ENCODE data around the gene TACC2. TPM values are rescaled to one million over a fixed set of nuclear protein-coding genes. Genes with fewer than 3 reads are reported as not detected.

Gene TACC2
- total and polyA plus RNA-seq, 2 experiments from 2014 or later = 30.8 to 35.9 TPM

- Histone ChIP-seq H3K4me2 (no peak overlapping the region), H3K36me3 (ENCODE audit: insufficient read depth) (no peaks in the 10 kb centered on the region)
- no peak for ATAC-seq
Measured at GRCh38 chr10:122189185-122189584, 200.2 kb downstream of the TACC2 start.

More at GRCh38 chr10:122189185-122189584, 200.2 kb downstream of the TACC2 start:
- no peak for DNase-seq (ENCODE audit: low spot score)
- Mint-ChIP-seq H3K4me3 (no peak overlapping the region), H3K27ac (peak overlapping the region; percentile 3; the same call in 1 of the 2 replicates), H3K4me1 (peaks cover 64% of the 10 kb centered on the region), H3K27me3 (ENCODE audit: insufficient read depth, low read depth, poor library complexity) (peaks cover 6% of the 10 kb centered on the region), H3K9me3 (no peaks in the 10 kb centered on the region), H3K36me3 (ENCODE audit: low read depth) (peaks cover 5% of the 10 kb centered on the region; the same call in 2 of the 3 replicates)
- no peaks in the 10 kb centered on the region for H3K27me3 ChIP-seq (ENCODE audit: insufficient read depth)
- H2AFZ ChIP-seq = no peak overlapping the region
- H3K27ac ChIP-seq (ENCODE audit: low read depth) = no peak overlapping the region
- H3K4me1 ChIP-seq (ENCODE audit: insufficient read depth) = peaks cover 45% of the 10 kb centered on the region
- peaks cover 33% of the 10 kb centered on the region for H4K20me1 ChIP-seq (replicated peaks; ENCODE audit: insufficient read depth)
- TF ChIP-seq ZNF114 (CRISPR knock-in tag; IDR thresholded peaks at IDR 0.05) (no peak), EZH2 (IDR thresholded peaks at IDR 0.05; ENCODE audit: low read depth, unreplicated experiment) (no peak), ZNF462 (CRISPR knock-in tag; IDR thresholded peaks at IDR 0.05) (no peak), ETS1 (IDR thresholded peaks at IDR 0.05) (no peak), NANOG (IDR thresholded peaks at IDR 0.05; ENCODE audit: borderline replicate concordance) (no peak), CTCF (conservative IDR thresholded peaks at IDR 0.05; ENCODE audit: low read depth in 2 of 2) (no peak), POLR2AphosphoS5 (IDR thresholded peaks at IDR 0.05; ENCODE audit: low read depth) (no peak), CREB1 (CRISPR knock-in tag; IDR thresholded peaks at IDR 0.05; ENCODE audit: low read depth) (no peak), EZH2phosphoT487 (IDR thresholded peaks at IDR 0.05; ENCODE audit: unreplicated experiment) (no peak), JUNB (IDR thresholded peaks at IDR 0.05; ENCODE audit: unreplicated experiment) (no peak), STAT1 (IDR thresholded peaks at IDR 0.05; ENCODE audit: unreplicated experiment) (no peak), REST (IDR thresholded peaks at IDR 0.05; ENCODE audit: unreplicated experiment) (no peak), ZNF331 (CRISPR knock-in tag; IDR thresholded peaks at IDR 0.05; ENCODE audit: low read depth) (no peak)
- H3F3A ChIP-seq (replicated peaks; ENCODE audit: low read depth) = no peaks in the 10 kb centered on the region
- H3K79me2 ChIP-seq (replicated peaks; ENCODE audit: insufficient read depth) = peaks cover 100% of the 10 kb centered on the region
- no peak overlapping the region for H3K4me3 ChIP-seq
- H3K9me2 ChIP-seq (ENCODE audit: insufficient read depth) = no peaks in the 10 kb centered on the region
